ENCODE results near the gene VIPR2. TPM values are rescaled to one million over a fixed set of nuclear protein-coding genes. Genes with fewer than 3 reads are reported as not detected.

The VIPR2 gene
- total RNA-seq, 1 donor from 2014 or later = not detected

DNA sequence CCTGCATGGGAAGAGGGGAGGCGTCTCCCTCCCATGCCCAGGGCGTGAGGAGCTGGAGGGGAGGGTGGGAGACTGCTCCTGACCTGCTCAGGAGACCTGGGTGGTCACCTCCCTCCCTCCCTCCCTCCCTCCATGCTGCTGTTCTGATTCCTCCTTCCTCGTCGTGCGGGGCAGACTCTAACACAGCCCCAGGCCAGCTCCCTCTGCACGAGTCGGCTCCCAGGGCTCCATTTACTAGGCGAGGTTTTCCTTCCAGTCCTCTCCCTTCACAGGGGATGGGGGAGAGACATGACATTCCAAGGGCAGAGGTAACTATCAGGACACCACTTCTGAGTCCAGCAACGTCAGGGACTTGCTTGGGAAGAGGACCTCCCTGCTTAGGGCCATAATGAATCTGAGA lies 23.6 kb downstream of the VIPR2 start:
- no peak for DNase-seq (ENCODE audit: low spot score)

DNA sequence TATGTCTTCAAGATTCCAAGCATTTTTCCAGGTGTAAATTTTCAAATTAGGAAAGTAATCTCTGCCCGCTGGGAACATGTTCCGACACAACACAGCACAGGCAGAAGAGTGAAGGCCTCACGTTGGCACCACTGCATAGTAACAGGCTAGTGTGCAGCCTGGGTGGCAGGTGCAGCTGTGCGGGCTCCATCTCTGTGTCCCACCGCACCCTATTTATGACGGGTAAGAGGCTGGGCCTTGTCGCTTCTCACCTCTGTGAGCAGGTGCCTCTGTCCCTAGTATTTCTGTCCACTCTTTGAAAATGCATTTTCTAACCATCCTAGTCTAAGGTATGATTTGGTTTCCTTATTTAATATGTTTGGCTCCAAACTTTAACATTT lies 24.1 kb downstream of the VIPR2 start:
- no peak for DNase-seq (ENCODE audit: low spot score)

DNA sequence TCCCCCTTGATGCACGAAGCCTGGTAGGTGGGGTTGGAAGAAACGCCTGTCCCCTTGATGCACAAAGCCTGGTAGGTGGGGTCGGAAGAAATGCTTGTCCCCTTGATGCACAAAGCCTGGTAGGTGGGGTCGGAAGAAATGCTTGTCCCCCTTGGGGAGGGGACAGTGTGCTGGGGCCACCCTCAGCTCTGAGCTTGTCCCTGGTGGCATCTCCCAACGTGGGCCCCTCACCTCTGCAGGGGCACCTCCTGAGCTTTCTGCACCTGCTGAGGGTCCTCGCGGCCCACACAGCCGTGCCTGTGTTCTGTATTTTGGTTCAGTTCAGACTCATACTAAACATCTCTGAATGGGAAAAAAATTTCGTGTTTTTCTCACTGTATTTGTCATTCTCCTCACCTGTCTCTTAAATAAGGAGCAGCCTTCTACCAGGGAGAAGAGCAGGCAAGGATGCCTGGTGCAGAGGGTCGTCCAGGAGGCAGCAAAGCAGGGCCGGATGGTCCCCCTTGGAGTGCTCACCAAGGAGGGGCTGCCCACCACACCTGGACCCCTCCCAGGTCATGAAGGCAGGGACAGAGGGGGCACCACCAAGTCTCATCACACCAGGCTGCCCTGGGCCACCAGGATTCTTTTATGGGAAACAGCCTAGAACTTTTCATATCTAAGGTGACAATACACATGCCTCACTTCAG lies 24.7 kb downstream of the VIPR2 start:
- DNase-seq (ENCODE audit: low spot score) = no peak

DNA sequence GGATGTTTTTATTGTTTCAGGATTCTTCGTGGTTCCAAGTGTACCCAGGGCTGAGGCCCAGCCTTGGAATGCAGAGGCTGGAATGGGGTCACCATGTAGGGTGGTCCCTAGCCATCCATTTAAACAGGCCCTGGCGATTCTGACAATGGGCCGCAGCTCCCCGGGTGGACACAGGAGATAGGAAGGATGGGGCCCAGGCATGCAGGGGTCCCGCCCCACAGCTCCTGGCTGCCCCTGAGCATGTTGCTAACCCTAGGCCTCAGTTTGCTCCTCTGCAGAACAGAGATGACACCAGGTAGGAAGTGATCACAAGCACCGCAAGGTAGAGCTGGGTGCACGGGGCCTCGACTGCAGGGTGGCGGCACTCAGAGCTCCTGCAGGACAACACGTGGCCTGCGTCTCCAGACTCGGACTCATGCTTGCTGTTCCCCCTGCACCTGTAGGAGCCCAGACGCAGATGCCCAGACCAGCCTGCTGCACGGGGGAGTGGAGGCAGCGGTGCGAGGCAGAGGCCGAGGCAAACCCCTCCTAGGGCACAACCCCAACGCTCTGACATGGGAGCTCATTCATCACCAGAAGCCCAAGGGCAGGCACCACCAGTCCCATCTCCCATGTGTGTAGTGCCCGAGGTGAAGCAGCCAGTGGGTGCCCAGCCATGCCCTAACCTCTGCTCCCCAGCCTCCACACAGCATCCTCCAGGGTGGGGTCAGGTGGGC lies 25.5 kb downstream of the VIPR2 start:
- DNase-seq (ENCODE audit: low spot score) = no peak

DNA sequence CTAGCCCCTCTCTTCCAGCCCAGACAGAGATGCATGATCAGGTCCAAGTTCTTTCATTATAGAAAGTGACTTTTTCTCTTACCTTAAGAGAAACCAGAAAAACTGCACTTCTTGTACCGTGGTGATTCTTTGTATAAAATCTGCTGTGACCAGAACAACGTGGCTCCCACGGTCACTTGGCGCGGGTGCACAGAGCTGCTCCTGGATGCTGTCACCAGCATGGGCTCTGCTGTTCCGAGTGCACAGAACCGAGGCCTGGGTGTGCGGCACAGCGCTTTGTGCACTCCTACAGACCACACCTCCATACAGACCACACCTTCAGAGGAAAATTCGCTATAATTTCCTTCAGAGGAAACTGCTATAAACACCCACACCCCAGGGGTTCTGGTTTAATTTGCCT lies 26.0 kb downstream of the VIPR2 start:
- DNase-seq (ENCODE audit: low spot score) = no peak

DNA sequence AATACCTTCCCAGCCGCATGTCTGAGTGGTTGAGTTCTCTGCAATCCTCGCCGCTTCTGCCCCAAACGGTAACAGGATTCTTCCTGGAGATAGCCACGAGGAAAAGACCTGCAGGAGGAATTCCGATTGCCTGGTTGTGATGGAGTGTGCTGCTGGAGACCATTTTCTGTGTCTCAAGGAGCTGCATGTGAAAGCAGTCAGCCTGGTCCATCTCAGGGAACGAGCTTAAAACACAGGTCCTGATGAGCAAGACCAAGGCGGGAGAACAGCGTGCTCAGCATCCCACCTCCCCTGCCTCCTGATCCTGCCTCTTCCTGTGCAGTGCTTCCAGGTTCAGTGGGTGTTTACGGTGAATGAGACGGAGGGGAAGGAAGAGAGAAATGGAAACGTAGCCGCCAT lies 26.5 kb downstream of the VIPR2 start:
- no peak for DNase-seq (ENCODE audit: low spot score)

DNA sequence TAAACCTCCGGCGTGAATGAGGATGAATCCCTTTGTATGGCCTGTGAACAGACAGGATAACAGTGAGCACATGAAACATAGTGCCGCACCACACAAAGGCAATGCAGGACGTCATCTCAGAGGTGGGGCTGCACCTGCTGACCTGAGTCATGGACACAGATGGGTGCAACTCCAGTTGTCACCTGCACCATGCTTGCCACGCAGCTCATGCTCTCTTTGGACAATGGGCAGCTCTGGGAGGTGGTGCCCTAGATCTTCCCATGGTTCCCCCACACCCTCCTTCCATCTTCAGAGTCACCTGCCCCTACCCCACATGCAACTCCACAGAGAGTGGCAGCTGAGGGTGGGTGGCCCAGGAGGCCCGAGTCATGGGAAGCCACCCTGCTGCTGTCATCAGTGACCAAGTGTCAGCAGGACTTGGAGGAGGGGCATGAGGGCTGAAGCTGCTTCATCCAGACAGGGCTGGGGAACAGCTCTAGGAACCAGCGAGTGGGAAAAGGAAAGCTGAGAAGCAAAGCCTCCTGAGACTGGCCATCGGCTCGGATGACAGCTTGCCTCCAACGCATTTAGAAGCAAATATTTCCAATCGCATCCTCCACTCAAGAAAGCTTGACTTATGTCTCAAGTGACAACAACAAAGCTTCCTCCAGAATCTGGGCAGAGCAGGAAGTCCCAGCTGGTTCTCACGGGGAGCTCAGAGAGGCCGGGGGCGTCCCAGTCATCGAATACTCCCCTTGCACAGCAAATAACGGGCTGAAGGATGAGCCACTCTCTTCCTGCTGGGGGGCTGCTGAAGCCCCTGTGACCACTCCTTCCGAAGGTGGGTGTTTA lies 27.1 kb downstream of the VIPR2 start:
- DNase-seq (ENCODE audit: low spot score) = no peak

DNA sequence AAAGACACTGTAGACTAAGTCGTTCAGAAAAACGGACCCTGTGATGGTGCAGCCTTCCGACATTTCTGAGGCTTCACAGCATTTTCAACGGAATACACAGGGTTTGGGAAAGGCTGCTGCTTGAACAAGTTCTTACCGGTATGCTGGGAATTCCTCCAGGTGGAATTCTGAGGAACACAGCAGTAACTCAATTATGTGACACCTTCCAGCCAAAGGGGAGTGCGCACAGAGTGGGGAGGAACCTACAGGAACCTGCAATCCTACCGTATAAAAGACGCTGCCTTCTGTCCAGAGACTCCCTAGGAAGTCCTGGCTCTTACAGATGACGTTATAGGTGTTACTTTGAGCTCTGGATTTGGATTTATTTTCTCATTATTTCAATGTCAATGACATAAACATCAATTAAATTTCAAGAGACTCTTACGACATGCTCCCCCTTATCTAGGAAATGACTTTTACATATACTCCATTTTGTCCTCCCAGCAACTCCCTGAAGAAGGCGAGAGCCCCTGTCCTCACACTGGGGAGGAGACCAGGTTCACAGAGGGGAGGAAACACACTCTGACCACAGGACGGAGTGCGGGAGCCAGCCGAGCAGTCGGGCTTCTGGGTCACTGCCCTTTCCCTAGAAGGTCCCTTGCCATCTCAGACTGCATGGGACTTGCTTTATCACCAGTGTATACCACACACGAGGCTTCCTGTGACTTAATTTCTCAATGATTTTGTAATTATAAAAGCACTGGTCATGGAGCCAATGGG lies 27.9 kb downstream of the VIPR2 start:
- no peak for DNase-seq (ENCODE audit: low spot score)

DNA sequence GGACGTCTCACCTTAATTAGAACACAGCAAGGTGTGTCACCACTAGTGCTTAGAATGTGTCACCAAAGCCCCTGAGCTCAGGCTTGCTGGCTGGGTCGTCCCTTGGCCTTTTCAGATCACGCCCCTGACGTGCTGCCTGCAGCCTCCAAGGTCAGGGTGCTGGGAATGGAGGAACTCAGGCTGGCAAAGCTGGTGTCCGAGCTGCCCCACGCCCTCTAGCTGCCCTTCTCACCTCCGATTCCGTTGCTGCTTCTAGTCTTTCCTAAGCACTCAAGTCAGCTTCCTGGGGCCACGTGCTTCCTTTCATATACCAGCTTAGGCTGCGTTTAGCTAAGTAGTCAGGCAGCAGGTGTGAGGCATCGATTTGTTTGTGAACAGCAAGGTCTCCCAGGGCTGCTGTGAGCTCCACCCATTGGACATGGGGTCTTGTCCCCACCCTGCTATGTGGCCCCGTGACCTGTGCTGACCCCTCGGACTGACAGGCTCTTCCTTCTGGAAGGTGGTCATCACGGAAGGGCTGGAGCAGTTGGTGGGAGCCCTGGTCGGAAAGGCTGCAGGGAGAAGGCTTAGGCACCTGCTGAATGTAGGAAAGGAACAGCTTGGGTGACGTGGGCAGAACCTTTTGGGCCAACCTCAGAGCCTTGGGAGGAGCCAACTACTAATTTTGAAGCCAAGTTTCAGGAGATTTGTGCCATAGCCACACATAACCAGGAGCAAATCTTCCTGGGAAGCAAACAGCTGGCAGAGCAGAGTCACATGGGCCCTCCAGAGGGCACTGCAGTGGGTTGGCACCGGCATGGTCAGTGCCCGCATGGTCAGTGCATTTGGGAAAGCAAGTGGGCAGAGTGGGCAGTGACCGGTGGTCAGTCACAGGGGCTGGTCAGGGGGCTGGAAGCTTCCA lies 28.8 kb downstream of the VIPR2 start:
- no peak for DNase-seq (ENCODE audit: low spot score)

DNA sequence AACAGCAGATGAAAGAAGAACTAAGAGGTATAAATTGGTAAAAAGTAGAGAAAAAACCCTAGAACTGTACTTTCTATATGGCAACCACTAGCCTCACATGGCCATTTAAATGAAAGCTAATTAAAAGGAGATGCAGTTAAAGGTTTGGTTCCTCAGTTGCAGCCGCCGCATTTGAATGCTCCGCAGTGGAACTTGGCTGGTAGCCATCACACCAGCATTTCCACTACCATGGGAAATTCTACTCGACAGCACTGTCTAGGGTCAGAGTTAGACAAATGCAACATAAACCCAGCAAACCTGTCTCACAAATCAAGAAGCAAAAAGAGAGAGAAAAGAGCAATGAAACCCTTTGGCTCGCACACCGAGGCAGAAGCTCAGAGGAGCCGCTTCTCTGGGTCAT lies 29.7 kb downstream of the VIPR2 start:
- DNase-seq (ENCODE audit: low spot score) = no peak

DNA sequence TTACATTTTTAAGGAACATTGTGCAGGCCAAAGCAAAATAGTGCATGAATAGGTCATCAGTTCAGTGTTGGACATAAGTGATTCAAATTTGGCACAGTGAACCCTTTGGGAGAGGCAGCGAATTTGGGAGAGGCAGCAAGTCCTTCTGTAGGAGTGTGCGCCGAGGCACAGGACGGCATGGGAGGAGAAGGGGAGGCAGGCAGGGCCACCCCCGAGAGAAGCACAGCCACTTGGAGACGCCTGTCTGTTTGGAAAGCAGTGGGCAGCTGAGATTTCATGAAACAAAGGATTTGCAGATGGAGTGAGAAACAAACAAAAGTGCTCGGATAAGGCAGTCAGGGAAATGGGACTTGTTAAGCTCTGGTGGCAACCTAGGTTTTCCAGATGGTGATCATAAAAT lies 30.6 kb downstream of the VIPR2 start:
- DNase-seq (ENCODE audit: low spot score) = no peak

DNA sequence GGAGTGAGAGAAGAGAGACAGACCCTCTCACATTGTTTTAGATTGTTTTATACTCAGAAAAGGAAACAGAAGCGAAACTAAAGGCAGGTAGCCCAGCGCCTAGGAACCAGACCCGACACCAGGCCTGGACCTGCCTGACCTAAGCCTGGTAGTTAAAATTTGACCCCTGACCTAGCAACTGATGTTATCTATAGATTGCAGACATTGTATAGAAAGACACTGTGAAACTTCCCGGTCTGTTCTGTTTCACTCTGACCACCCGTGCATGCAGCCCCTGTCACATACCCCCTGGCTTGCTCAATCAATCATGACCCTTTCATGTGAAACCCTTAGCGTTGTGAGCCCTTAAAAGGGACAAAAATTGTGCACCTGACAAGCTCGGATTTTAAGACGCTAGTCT lies 31.6 kb downstream of the VIPR2 start:
- no peak for DNase-seq (ENCODE audit: low spot score)

DNA sequence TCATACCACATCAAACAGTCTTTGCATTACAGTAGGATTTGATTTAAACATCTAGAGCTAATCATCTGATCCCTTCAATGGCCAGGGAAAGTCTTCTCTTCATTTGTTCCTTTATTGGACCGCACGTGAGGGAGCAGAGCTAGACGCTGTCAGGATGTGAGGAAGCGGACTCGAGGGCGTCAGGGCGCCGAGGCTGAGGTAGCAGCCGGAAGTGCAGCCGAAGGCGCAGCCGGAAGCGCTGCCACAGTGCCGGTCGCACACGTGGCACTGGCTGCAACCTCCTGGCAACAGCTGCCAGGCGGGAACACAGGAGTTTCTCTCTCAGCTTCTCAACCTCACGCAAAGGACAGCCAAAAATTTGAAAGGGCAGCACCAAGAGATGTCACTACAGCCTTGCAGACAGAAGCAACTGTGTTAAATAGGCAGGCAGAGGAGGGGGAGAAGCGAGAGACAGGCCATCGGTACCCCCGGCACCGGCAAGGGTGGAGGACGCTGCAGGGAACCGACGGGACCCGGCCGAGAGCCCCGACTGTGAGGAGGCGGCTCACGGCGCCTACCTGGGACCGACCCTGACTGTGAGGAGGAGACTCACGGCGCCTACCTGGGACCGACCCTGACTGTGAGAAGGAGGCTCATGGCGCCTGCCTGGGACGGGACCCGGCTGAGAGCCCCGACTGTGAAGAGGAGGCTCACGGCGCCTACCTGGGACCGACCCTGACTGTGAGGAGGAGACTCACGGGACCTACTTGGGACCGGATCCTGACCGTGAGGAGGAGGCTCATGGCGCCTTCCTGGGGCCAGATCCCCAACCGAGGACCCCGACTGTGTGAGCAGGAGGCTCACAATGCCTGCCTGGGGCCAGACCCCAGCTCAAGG lies 32.3 kb downstream of the VIPR2 start:
- DNase-seq (ENCODE audit: low spot score) = no peak

DNA sequence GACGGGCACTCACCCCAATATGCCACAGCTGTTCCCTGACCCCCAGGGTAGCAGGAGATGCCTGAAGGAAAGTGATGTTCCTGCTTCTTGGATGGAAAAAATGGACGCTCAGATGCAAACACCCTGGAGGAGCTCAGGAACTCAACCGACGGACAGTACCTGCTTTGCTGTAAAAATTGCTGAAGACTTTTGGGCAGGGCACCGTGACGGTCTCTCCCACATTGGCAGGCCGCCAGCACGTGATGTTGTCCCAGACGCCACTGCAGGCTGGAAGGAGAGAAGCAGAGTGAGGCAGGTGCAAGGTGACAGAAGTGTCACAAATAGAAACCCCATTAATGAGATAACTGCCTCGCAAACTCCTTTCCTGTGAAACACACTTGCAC lies 35.0 kb downstream of the VIPR2 start:
- no peak for DNase-seq (ENCODE audit: low spot score)

DNA sequence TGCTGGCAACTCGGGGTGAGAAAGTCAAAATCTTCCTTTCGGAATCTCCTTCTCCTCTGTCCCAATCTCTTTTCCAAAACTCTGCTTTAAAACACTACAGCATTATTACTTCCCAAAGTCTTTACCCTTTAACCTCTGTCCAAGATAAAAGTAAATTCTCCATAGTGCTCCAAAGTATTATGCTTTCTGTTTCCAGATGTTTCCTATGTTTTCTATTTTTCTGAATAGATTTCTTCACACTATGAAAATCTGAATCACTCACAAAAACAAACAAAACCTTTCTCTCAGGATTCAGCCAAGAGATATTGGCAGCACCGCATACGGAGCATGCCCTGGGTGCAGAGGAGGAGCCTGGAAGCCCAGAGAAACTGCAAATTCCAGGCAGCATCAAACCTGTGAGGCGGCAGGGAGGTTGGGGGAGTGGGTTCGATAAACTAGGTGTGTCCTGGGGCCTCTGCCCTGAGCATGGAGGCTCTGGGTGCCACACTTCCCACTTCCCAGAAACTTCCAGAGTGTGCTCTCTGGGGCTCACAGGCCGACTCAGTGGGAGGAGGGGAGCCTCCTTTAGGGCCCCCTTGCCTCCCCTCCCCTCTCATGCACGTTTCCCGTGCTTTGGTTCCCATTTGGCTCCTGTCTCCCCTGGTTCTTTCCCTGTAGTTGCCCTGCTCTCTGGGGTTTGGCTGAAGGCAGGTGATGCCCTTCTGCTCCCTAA lies 35.6 kb downstream of the VIPR2 start:
- no peak for DNase-seq (ENCODE audit: low spot score)

DNA sequence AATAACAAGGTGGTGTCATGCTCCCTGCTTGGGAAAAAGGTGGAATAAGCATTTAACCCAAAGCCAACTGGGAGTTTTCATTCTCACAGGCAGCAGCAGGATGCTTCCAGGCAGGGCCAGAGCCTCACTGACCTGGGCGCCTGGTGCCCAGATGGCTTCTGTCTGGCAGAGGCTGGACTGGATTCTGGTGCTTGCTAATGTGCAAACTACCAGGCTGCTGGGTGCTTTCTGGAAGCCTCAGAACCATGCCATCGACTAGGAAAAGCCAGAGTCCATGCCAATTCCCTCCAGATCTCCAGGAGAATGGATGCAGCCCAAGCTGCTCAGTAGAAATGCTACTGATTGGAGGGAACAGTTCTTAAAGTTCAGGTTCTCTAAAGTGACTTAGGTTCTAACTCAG lies 36.2 kb downstream of the VIPR2 start:
- DNase-seq (ENCODE audit: low spot score) = no peak

DNA sequence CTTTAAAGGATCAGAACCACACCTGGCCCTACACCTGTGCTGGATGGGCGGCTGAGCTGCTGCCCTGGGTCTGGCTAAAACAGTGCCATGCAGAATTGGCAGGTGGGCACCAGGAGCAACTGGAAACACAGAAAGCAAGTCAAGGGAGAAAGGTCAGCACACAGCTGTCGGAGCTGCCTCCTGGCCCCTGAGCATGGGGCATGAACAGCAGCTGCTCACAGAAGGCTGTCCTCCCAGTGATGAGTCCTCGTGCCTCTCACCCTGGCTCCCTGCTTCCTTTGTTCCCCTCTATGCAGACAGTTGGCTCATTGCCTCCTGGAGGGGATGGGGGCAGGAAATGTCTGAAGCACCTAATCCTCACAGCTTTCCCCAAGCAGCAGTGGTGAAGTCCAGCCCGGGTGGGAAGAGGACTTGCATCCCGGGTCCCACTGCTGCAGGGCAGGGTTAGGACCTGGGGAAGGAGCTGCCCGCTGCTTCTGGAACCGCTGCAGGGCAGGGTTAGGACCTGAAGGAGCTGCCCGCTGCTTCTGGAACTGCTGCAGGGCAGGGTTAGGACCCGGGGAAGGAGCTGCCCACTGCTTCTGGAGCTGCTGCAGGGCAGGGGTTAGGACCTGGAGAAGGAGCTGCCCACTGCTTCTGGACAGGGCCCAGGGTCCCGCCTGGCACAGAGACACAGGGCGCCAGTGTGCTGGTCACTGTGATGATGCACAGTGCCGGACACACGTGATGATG lies 37.3 kb downstream of the VIPR2 start:
- no peak for DNase-seq (ENCODE audit: low spot score)

Measured in umbilical cord (tissue), 2 donors.